MG63 (cell line): ENCODE measurements around the gene GID4. TPM values are rescaled to one million over a fixed set of nuclear protein-coding genes. Genes with fewer than 3 reads are reported as not detected.

Source experiments
- DNase-seq: peaks from one replicate; pipeline ENCODE4 v3.0.0-alpha.2; 2020
- H3K27me3 ChIP-seq: fragments of 250-450 bp; sonication (Bioruptor Pico); 2 replicates; pipeline ENCODE4 v1.5.1; 2020; ENCODE audit warnings: mild to moderate bottlenecking, moderate library complexity
- H3K36me3 ChIP-seq: fragments of 250-450 bp; sonication (Bioruptor Pico); 2 replicates; pipeline ENCODE4 v1.5.1; 2020; ENCODE audit warnings: mild to moderate bottlenecking, moderate library complexity
- H3K4me3 ChIP-seq: fragments of 250-450 bp; sonication (Bioruptor Pico); 2 replicates; pipeline ENCODE4 v1.5.1; 2020; ENCODE audit warnings: mild to moderate bottlenecking, moderate library complexity
- H3K9me3 ChIP-seq: fragments of 250-450 bp; sonication (Bioruptor Pico); 2 replicates; pipeline ENCODE4 v1.5.1; 2020; ENCODE audit warnings: mild to moderate bottlenecking, moderate library complexity
- total RNA-seq: library from RNA; depleted of rRNA; stranded (reverse); fragments of >200 nt; shearing (Covaris generic); gene quantifications from 2 replicates; pipeline ENCODE4 v1.2.3, GENCODE V29; 2014; ENCODE audit warnings: low replicate concordance

GID4 gene
- total RNA-seq, 1 experiment from 2014 or later, result 4.2 TPM

- H3K27me3 ChIP-seq, result no peaks in the 10 kb centered on the region
- no peak overlapping the region for H3K4me3 ChIP-seq
- no peak for DNase-seq
- no peaks in the 10 kb centered on the region for H3K36me3 ChIP-seq
- no peaks in the 10 kb centered on the region for H3K9me3 ChIP-seq
Measured at GRCh38 chr17:18033442-18034099, 5.6 kb upstream of the GID4 start.

- DNase-seq, result no peak
- no peaks in the 10 kb centered on the region for H3K27me3 ChIP-seq
- H3K36me3 ChIP-seq, result no peaks in the 10 kb centered on the region
- H3K4me3 ChIP-seq, result no peak overlapping the region
- no peaks in the 10 kb centered on the region for H3K9me3 ChIP-seq
Measured at GRCh38 chr17:18035704-18036103, 3.5 kb upstream of the GID4 start.

GRCh38 chr17:18037486-18037885 is 1.7 kb upstream of the GID4 start:
- Histone ChIP-seq H3K36me3 (no peaks in the 10 kb centered on the region), H3K9me3 (no peaks in the 10 kb centered on the region), H3K27me3 (no peaks in the 10 kb centered on the region), H3K4me3 (no peak overlapping the region)
- DNase-seq, result no peak

GRCh38 chr17:18038149-18038850 is 908 bp upstream of the GID4 start:
- Histone ChIP-seq H3K36me3 (no peaks in the 10 kb centered on the region), H3K4me3 (peak overlapping the region; percentile 82), H3K27me3 (no peaks in the 10 kb centered on the region), H3K9me3 (no peaks in the 10 kb centered on the region)
- no peak for DNase-seq

- Histone ChIP-seq H3K36me3 (no peaks in the 10 kb centered on the region), H3K9me3 (no peaks in the 10 kb centered on the region), H3K4me3 (peak overlapping the region; percentile 82), H3K27me3 (no peaks in the 10 kb centered on the region)
- DNase-seq, result peak; percentile 25
Measured at GRCh38 chr17:18039535-18040260, 490 bp downstream of the GID4 start.

GRCh38 chr17:18040261-18040858 is 1.2 kb downstream of the GID4 start:
- Histone ChIP-seq H3K36me3 (no peaks in the 10 kb centered on the region), H3K4me3 (peak overlapping the region; percentile 82), H3K27me3 (no peaks in the 10 kb centered on the region), H3K9me3 (no peaks in the 10 kb centered on the region)
- no peak for DNase-seq

GRCh38 chr17:18041776-18042175 is 2.6 kb downstream of the GID4 start:
- H3K27me3 ChIP-seq, result no peaks in the 10 kb centered on the region
- no peaks in the 10 kb centered on the region for H3K9me3 ChIP-seq
- no peaks in the 10 kb centered on the region for H3K36me3 ChIP-seq
- peak; percentile 13 for DNase-seq
- H3K4me3 ChIP-seq, result no peak overlapping the region

GRCh38 chr17:18042983-18043382 is 3.8 kb downstream of the GID4 start:
- Histone ChIP-seq H3K9me3 (no peaks in the 10 kb centered on the region), H3K36me3 (no peaks in the 10 kb centered on the region), H3K27me3 (no peaks in the 10 kb centered on the region), H3K4me3 (no peak overlapping the region)
- no peak for DNase-seq

GRCh38 chr17:18043491-18043890 is 4.3 kb downstream of the GID4 start:
- no peak for DNase-seq
- Histone ChIP-seq H3K27me3 (no peaks in the 10 kb centered on the region), H3K36me3 (no peaks in the 10 kb centered on the region), H3K4me3 (no peak overlapping the region), H3K9me3 (no peaks in the 10 kb centered on the region)

GRCh38 chr17:18044609-18045008 is 5.4 kb downstream of the GID4 start:
- H3K36me3 ChIP-seq, result no peaks in the 10 kb centered on the region
- no peak overlapping the region for H3K4me3 ChIP-seq
- DNase-seq, result no peak
- no peaks in the 10 kb centered on the region for H3K9me3 ChIP-seq
- H3K27me3 ChIP-seq, result no peaks in the 10 kb centered on the region

- no peaks in the 10 kb centered on the region for H3K36me3 ChIP-seq
- DNase-seq, result no peak
Measured at GRCh38 chr17:18045691-18046350, 6.6 kb downstream of the GID4 start.

GRCh38 chr17:18055597-18055996 is 16.4 kb downstream of the GID4 start:
- Histone ChIP-seq H3K27me3 (no peaks in the 10 kb centered on the region), H3K4me3 (no peak overlapping the region), H3K36me3 (no peaks in the 10 kb centered on the region; the same call in 1 of the 2 replicates), H3K9me3 (no peaks in the 10 kb centered on the region)
- DNase-seq, result no peak

More at GRCh38 chr17:18045691-18046350, 6.6 kb downstream of the GID4 start:
- H3K4me3 ChIP-seq, result no peak overlapping the region
- no peaks in the 10 kb centered on the region for H3K27me3 ChIP-seq
- no peaks in the 10 kb centered on the region for H3K9me3 ChIP-seq

- DNase-seq, result no peak
- H3K4me3 ChIP-seq, result no peak overlapping the region
Measured at GRCh38 chr17:18056214-18056613, 17.0 kb downstream of the GID4 start.

GRCh38 chr17:18059283-18059682 is 20.1 kb downstream of the GID4 start:
- H3K9me3 ChIP-seq, result no peaks in the 10 kb centered on the region
- no peaks in the 10 kb centered on the region; the same call in 1 of the 2 replicates for H3K36me3 ChIP-seq
- no peaks in the 10 kb centered on the region for H3K27me3 ChIP-seq
- H3K4me3 ChIP-seq, result no peak overlapping the region
- DNase-seq, result no peak

More at GRCh38 chr17:18056214-18056613, 17.0 kb downstream of the GID4 start:
- no peaks in the 10 kb centered on the region for H3K27me3 ChIP-seq
- no peaks in the 10 kb centered on the region for H3K9me3 ChIP-seq
- H3K36me3 ChIP-seq, result no peaks in the 10 kb centered on the region; the same call in 1 of the 2 replicates

GRCh38 chr17:18064053-18064452 is 24.8 kb downstream of the GID4 start:
- H3K36me3 ChIP-seq, result no peaks in the 10 kb centered on the region; the same call in 1 of the 2 replicates
- no peak for DNase-seq
- no peaks in the 10 kb centered on the region for H3K27me3 ChIP-seq
- H3K4me3 ChIP-seq, result no peak overlapping the region
- no peaks in the 10 kb centered on the region for H3K9me3 ChIP-seq

- no peaks in the 10 kb centered on the region for H3K9me3 ChIP-seq
- DNase-seq, result no peak
- no peaks in the 10 kb centered on the region for H3K27me3 ChIP-seq
- no peak overlapping the region for H3K4me3 ChIP-seq
- no peaks in the 10 kb centered on the region for H3K36me3 ChIP-seq
Measured at GRCh38 chr17:18065546-18065945, 26.3 kb downstream of the GID4 start.
